GM12872 (cell line): Measurements from ENCODE around the gene PPP6R3.

ENCODE experiments used
- TF ChIP-seq, protein P1 (sequence below): IDR thresholded peaks from 3 replicates; pipeline ENCODE4 v1.5.1; 2011; ENCODE audit warnings: low read depth, mild to moderate bottlenecking, low read length, moderate library complexity; ENCODE audit not compliant: insufficient read depth

PPP6R3 gene

DNA sequence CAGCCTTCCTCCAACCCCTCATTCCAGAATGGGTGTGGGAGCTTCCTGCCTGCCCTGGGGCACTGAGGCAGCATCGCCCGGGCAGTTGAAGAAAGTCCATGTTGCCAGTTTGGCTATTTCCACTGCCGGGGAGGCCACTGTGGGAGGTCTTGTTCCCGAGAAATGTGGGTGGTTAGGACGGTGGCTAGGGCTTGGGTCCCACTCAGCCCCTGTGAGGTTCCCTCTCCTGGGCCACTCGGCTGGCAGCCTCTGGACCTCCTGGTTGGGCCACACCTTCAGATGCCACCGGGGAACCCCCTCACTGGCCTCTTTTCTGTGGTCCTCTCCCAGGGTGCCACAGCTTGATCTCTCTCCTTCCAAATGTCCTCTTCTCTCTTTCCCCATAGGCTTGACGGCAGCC, 5.1 kb upstream of the PPP6R3 start:
- TF ChIP-seq, protein P1, sequence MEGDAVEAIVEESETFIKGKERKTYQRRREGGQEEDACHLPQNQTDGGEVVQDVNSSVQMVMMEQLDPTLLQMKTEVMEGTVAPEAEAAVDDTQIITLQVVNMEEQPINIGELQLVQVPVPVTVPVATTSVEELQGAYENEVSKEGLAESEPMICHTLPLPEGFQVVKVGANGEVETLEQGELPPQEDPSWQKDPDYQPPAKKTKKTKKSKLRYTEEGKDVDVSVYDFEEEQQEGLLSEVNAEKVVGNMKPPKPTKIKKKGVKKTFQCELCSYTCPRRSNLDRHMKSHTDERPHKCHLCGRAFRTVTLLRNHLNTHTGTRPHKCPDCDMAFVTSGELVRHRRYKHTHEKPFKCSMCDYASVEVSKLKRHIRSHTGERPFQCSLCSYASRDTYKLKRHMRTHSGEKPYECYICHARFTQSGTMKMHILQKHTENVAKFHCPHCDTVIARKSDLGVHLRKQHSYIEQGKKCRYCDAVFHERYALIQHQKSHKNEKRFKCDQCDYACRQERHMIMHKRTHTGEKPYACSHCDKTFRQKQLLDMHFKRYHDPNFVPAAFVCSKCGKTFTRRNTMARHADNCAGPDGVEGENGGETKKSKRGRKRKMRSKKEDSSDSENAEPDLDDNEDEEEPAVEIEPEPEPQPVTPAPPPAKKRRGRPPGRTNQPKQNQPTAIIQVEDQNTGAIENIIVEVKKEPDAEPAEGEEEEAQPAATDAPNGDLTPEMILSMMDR, result no peak

DNA sequence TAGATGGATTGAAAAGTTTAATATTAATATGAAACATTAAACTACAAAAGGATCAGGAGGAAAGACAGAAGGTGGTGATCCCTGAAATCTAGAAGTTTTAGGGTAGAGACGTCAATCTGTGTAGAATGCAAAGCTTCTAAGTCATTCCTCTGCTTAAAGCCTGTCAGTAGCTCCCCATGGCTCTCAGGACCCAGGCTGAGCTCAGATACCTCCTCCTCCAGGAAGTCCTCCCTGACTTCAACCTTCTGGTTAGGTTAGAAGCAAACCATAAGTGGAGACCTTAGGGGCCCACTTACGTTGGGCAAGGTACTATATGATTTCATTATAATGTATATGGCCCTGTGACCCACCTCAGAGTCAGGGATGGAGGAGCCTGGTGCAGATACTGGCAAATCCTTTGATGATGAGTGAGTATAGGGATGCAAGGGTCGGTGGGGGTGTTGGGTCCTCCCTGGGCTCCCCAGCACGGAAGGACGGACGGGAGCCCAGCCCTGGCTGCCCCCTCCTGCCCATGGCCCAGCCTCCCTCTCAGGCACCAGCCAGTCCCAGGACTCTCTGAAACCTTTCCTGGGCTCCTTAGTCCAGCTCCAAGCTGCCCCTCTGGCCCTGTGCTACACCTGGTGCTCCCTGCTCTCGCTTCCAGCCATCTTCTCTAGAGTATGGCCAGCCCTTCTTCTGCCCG, 3.2 kb upstream of the PPP6R3 start:
- TF ChIP-seq, protein P1, result no peak

DNA sequence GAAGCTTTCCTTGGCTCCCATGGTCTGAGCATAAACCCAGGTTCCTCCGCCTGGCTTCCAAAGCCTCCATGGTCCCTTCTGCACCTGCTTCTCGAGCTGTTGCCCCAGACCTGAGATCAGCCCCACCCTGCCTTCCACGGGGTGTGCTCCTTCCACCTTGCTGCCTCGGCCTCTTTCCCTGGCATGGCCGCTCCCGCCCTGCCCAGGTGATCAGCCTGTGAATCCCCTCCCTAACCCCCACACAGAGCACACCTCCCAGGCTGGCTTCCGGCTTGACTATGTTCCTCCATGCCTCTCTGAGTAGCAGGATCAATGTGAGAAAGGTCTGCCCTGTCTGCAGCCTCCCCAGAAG, 2.7 kb upstream of the PPP6R3 start:
- TF ChIP-seq, protein P1, result no peak

DNA sequence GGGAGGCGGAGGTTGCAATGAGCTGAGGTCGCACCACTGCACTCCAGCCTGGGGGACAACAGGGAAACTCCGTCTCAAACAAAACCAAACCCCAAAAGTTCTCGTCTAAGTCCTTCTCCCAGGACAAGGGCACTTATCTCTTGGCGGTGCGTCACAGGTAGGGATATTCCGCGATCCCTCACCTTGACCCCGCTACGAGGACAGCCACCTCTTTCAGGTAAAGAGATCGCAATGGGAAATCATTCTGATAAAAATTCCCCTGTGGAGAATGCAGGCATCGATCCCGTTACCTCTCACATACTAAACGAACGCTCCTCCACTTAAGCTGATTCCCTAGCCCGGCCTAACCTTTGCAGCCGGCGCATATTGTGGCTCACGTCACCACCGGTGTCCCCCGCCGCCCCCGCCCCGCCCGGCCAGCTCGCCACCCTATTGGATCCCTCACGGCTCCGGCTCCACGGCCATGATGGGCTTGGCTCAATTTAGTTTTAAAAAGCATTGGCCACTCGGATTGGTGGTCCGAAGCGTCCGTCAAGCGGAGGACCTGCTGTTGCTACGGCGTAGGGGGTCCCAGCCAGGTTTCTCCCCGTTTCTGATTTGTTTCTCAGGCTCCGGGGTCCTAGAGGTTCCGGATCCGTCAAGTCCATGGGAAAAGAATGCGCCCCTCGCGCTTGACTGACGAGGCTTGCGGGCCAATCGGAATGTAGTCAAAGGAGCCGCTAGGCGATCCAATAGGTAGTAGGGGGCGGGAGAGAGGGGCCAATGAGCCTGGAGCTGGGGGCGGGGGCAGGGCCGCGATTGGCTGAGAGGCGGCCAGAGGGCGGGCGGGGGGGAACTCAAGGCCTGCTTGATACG, 439 bp upstream of the PPP6R3 start:
- TF ChIP-seq, protein P1, result no peak

DNA sequence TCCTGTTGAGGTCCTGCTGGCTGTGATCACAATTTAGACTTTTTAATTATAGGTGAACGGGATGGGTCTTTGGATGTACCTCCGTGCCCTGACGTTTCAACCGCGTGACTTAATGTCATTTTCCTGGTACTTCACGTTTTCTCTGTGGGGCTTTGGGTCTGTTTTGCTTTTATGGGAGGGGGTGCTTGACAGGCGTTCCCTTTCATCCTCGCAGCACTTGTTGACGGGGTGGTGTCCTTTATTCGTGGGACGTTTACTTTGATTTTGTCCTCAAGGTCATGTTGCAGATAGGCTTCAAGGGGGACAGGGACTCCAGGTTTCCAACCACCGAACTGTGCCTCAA, 994 bp downstream of the PPP6R3 start:
- TF ChIP-seq, protein P1, result no peak

DNA sequence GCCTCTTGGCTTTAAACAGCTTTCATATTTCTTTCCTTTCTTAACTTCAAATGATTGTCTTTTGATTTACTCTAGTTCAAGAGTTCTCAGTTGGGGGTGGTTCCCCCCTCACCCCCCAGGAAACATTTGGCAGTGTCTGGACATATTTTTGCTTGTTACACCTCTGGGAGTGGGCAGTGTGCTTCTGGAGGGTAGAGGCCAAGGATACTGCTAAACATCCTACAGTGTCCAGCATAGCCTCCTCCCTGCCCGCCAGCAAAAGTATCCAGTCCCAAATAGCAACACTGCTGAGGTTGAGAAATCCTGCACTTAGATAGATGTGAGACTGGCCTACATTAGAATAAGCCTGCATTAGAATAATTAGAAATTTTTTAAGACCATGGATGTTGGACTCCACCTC, 3.2 kb downstream of the PPP6R3 start:
- TF ChIP-seq, protein P1, result no peak

DNA sequence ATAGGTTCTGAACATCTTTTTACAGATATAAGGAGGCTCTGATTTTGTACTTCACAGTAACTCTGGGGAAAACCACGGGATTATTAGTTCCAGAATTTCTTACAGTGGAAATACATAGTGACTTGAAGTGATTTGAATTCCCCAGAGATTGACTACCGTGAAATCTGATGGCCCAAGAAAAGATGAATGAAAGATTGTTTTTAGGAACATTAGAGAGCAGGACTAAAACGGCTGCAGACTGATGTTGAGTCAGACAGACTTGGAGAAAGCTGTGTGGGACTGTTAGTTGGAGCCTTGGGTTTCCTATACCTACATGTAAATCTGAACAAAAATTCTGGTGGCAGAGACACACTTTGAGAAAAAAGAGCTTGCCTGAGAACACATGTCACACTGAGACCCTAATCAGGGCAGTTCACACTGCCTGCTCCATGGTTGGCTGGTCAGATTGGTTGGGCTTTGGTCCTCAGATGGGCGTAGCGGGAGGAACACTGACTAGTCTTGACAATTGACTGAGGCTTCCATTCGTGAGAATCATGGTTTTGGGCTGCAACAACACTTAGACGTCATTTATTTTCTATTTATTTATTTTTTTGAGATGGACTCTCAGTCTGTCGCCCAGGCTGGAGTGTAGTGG, 6.8 kb downstream of the PPP6R3 start:
- TF ChIP-seq, protein P1, result no peak
